OCI-LY7 (cell line): ENCODE data around the gene RNF40.

ENCODE experiments used
- EZH2phosphoT487 ChIP-seq: fragments of 200-600 bp; sonication (generic); IDR thresholded peaks from 2 replicates; pipeline ENCODE4 v1.6.1; 2018; ENCODE audit warnings: low read depth, borderline replicate concordance, mild to moderate bottlenecking, mixed run types, antibody characterized with exemption, low read length, moderate library complexity, mixed read lengths
- TF ChIP-seq, protein P1 (sequence below): fragments of 200-600 bp; sonication (generic); conservative IDR thresholded peaks from 2 replicates; pipeline ENCODE4 v1.5.1; 2014; ENCODE audit warnings: mild to moderate bottlenecking, antibody characterized with exemption, low read length, moderate library complexity, mixed read lengths

GRCh38 chr16:30764816-30765465, 2.8 kb downstream of the RNF40 start:
- TF ChIP-seq, protein P1, sequence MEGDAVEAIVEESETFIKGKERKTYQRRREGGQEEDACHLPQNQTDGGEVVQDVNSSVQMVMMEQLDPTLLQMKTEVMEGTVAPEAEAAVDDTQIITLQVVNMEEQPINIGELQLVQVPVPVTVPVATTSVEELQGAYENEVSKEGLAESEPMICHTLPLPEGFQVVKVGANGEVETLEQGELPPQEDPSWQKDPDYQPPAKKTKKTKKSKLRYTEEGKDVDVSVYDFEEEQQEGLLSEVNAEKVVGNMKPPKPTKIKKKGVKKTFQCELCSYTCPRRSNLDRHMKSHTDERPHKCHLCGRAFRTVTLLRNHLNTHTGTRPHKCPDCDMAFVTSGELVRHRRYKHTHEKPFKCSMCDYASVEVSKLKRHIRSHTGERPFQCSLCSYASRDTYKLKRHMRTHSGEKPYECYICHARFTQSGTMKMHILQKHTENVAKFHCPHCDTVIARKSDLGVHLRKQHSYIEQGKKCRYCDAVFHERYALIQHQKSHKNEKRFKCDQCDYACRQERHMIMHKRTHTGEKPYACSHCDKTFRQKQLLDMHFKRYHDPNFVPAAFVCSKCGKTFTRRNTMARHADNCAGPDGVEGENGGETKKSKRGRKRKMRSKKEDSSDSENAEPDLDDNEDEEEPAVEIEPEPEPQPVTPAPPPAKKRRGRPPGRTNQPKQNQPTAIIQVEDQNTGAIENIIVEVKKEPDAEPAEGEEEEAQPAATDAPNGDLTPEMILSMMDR = no peak
- no peak for TF ChIP-seq EZH2phosphoT487
